Thyroid gland (tissue), 4 donors: Measurements from ENCODE around the gene SLITRK1.

Source experiments
- POLR2A ChIP-seq, 2 donors: fragments of 450-650 bp; IDR thresholded peaks; one replicate each; pipeline ENCODE4 v1.6.1; 2017; ENCODE audit warnings: antibody characterized with exemption in 2 of 2, mild to moderate bottlenecking in 2 of 2, moderate library complexity in 1 of 2
- TF ChIP-seq, protein P1 (sequence below), 6 experiments: fragments of 200-600 bp in 3 of 6; fragments of 450-650 bp in 3 of 6; sonication (generic) in 3 of 6; IDR thresholded peaks; one replicate each; pipeline ENCODE4 v1.5.1; 2016 to 2019; ENCODE audit warnings: antibody characterized with exemption in 6 of 6, mild to moderate bottlenecking in 2 of 6, inconsistent platforms in 1 of 6, moderate library complexity in 1 of 6

DNA sequence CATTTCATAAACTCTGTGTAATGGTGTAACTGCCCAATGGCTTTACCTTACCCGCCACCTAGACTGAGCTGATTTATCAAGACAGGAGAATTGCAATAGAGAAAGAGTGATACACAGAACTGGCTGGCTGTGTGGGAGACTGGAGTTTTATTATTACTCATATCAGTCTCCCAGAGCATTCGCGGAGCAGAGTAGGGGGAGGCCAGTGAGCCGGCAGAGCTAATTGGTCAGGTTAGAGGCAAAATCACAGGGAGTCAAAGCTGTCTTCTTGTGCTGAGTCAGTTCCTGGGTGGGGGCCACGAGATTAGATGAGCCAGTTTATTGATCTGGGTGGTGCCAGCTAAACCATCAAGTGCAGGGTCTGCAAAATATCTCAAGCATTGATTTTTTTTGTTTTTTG, 23.4 kb upstream of the SLITRK1 start:
- TF ChIP-seq, protein P1, sequence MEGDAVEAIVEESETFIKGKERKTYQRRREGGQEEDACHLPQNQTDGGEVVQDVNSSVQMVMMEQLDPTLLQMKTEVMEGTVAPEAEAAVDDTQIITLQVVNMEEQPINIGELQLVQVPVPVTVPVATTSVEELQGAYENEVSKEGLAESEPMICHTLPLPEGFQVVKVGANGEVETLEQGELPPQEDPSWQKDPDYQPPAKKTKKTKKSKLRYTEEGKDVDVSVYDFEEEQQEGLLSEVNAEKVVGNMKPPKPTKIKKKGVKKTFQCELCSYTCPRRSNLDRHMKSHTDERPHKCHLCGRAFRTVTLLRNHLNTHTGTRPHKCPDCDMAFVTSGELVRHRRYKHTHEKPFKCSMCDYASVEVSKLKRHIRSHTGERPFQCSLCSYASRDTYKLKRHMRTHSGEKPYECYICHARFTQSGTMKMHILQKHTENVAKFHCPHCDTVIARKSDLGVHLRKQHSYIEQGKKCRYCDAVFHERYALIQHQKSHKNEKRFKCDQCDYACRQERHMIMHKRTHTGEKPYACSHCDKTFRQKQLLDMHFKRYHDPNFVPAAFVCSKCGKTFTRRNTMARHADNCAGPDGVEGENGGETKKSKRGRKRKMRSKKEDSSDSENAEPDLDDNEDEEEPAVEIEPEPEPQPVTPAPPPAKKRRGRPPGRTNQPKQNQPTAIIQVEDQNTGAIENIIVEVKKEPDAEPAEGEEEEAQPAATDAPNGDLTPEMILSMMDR (IDR thresholded peaks at IDR 0.05), result no peak
- TF ChIP-seq POLR2A (IDR thresholded peaks at IDR 0.05), result no peak
